GM23248 (cell line): ENCODE results near the gene MEX3D.

Experiments
- EZH2 ChIP-seq: fragments of 200-600 bp; sonication (generic); IDR thresholded peaks from 2 replicates; pipeline ENCODE4 v1.6.1; 2018; ENCODE audit warnings: antibody characterized with exemption, mild to moderate bottlenecking; ENCODE audit not compliant: insufficient read depth, poor library complexity, severe bottlenecking
- EZH2phosphoT487 ChIP-seq: fragments of 200-600 bp; sonication (generic); IDR thresholded peaks from 2 replicates; pipeline ENCODE4 v1.6.1; 2018; ENCODE audit warnings: antibody characterized with exemption, moderate library complexity, mild to moderate bottlenecking, low read depth; ENCODE audit not compliant: insufficient read depth

DNA sequence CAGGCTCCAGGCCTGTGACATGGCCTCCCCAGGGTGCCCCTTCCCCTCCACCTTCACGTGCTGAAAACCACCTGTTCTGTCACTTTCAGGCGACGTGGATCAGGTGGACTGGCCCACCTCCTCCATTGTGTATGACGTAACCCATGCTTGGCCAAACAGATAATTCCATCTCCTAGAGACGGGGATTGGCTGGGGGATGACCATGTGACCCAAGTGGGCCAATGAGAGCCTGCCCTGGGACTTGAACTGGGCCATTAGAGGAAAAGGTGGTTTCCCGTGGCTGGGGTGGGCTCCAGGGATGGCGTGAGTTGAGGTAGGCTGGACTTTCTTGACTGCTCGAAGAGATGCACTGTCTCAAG, 51.8 kb downstream of the MEX3D start:
- no peak for TF ChIP-seq EZH2phosphoT487
- no peak for TF ChIP-seq EZH2
